Mesendoderm (in vitro differentiated cells): ENCODE measurements around the gene SAA4. TPM values are rescaled to one million over a fixed set of nuclear protein-coding genes. Genes with fewer than 3 reads are reported as not detected.

Experiments used
- DNase-seq: peaks from one replicate; pipeline ENCODE4 v3.0.0; 2013
- H2AK5ac ChIP-seq: 2 replicates; pipeline ENCODE4 v1.6.1; 2013; ENCODE audit warnings: low read length, inconsistent platforms
- H2BK120ac ChIP-seq: 2 replicates; pipeline ENCODE4 v1.6.1; 2013; ENCODE audit warnings: low read depth, mild to moderate bottlenecking, low read length, moderate library complexity, mixed read lengths
- H2BK15ac ChIP-seq: replicated peaks from 2 replicates; pipeline ENCODE4 v1.6.1; 2013; ENCODE audit warnings: low read depth, mild to moderate bottlenecking, moderate library complexity
- H2BK5ac ChIP-seq: 2 replicates; pipeline ENCODE4 v1.6.1; 2013; ENCODE audit warnings: low read length, inconsistent platforms
- H3K18ac ChIP-seq: 2 replicates; pipeline ENCODE4 v1.6.1; 2013; ENCODE audit warnings: mild to moderate bottlenecking, low read length, mixed read lengths
- H3K23ac ChIP-seq: one replicate; pipeline ENCODE4 v1.6.1; 2013; ENCODE audit warnings: low read length
- H3K27ac ChIP-seq: 2 replicates; pipeline ENCODE4 v1.5.1; 2013; ENCODE audit warnings: low read depth, mild to moderate bottlenecking, inconsistent platforms, low read length, moderate library complexity
- H3K27me3 ChIP-seq: 2 replicates; pipeline ENCODE4 v1.6.1; 2013; ENCODE audit warnings: low read length, control low read depth, mild to moderate bottlenecking, inconsistent platforms; ENCODE audit not compliant: insufficient read depth, poor library complexity
- H3K36me3 ChIP-seq: 2 replicates; pipeline ENCODE4 v1.6.1; 2013; ENCODE audit warnings: low read length, inconsistent platforms; ENCODE audit not compliant: control insufficient read depth, insufficient read depth
- H3K4ac ChIP-seq: one replicate; pipeline ENCODE4 v1.6.1; 2013; ENCODE audit warnings: low read depth, mild to moderate bottlenecking, low read length, moderate library complexity
- H3K4me1 ChIP-seq: 2 replicates; pipeline ENCODE4 v1.6.1; 2013; ENCODE audit warnings: low read depth, low read length, inconsistent platforms; ENCODE audit not compliant: control insufficient read depth
- H3K4me2 ChIP-seq: 2 replicates; pipeline ENCODE4 v1.6.1; 2013; ENCODE audit warnings: low read length
- H3K4me3 ChIP-seq: 2 replicates; pipeline ENCODE4 v1.5.1; 2013; ENCODE audit warnings: mild to moderate bottlenecking, low read length
- H3K56ac ChIP-seq: one replicate; pipeline ENCODE4 v1.6.1; 2013; ENCODE audit warnings: low read length
- H3K79me1 ChIP-seq: 2 replicates; pipeline ENCODE4 v1.6.1; 2013; ENCODE audit warnings: low read length, inconsistent platforms
- H3K79me2 ChIP-seq: 2 replicates; pipeline ENCODE4 v1.6.1; 2013; ENCODE audit warnings: mild to moderate bottlenecking, low read length; ENCODE audit not compliant: control insufficient read depth, insufficient read depth
- H3K9ac ChIP-seq: 2 replicates; pipeline ENCODE4 v1.6.1; 2013; ENCODE audit warnings: low read length, inconsistent platforms
- H4K5ac ChIP-seq: one replicate; pipeline ENCODE4 v1.6.1; 2013; ENCODE audit warnings: low read length
- H4K8ac ChIP-seq: one replicate; pipeline ENCODE4 v1.6.1; 2013; ENCODE audit warnings: low read depth, mild to moderate bottlenecking, control low read depth, low read length, moderate library complexity
- WGBS: extraction: QIAGEN DNeasy Blood & Tissue Kit; methylation state at CpG from one replicate; pipeline ENCODE4 v1.1.7; 2013; ENCODE audit warnings: low lambda C conversion rate, missing lambda C conversion rate; ENCODE audit not compliant: insufficient coverage; ENCODE audit errors: extremely low coverage; 5-methylcytosine and 5-hydroxymethylcytosine counted together
- polyA plus RNA-seq, 2 experiments: library from polyadenylated mRNA; stranded (reverse); fragments of 200-250 nt; gene quantifications; one replicate each; pipeline ENCODE4 v1.2.3, GENCODE V29; 2013

Gene SAA4, protein sequence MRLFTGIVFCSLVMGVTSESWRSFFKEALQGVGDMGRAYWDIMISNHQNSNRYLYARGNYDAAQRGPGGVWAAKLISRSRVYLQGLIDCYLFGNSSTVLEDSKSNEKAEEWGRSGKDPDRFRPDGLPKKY
- polyA plus RNA-seq (2013, experiment 1 of 2), result not detected
- not detected for polyA plus RNA-seq (2013, experiment 2 of 2)

DNA sequence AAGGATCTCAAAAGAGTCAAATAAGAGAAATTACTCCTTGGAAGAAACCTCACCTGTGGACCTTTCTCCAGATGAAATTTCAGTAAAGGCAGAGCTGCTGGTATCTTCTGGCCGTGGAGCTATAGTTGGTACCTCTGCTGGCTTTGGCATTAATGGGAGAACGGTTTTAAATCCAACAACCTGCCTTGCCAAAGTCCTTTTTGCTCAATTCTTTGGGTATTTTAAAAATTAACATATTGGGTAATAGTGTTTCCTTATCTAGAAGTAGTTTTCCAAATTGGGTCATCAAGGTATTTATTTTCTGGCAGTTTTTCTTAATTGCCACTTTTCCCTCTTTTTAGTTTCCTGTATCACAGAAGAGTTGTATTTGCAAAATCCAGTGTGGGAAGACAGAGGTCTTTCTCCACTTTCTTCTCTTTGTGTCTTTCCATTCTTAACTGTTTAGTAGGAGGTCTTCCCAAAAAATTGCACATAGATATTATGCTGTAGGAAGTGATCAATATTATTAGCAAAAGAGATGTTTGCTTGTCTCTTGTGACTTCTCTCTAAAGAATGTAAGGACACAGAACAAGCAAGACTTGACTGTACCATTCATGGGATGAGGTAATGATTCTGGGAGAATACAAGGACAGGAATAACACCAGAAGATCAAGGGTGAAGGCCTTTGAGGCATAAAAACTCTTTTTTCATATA lies at the start of gene SAA4:
Gene SAA4 (minus strand): TSS at position 139 of the 693 bp plus-strand sequence. CDS start 876 bp downstream, outside the sequence.
- WGBS, result no CpG with 5 or more reads among the region's 2 CpGs
- Histone ChIP-seq H3K27me3 (no peaks in the 10 kb centered on the region), H4K8ac (no peak within 1 kb of the TSS)

DNA sequence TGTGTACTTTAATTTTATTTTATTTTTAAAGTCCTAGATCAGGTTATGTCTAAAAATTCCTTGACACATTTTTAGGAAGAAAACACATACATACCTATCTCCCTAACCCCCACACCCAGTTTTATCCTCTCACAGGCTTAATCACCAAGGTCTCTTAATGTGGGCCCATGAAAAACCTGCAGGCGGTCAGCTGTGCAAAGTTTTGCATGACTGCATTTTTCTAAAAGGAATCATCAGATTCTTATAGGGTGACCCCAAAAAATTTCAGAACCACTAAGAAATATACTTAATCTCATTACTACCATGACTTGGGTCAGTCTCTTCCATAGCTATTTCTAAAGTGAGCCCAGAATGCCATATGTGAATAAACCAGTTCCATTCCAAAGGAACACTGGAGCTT lies 49.2 kb upstream of the SAA4 start:
- no peak overlapping the region for H3K4me3 ChIP-seq
- H3K27ac ChIP-seq, result no peak overlapping the region
- H3K36me3 ChIP-seq, result peaks cover 4% of the 10 kb centered on the region
- H3K23ac ChIP-seq, result no peak overlapping the region
- no CpG with 5 or more reads among the region's 1 CpG for WGBS
- no peak overlapping the region for H3K4ac ChIP-seq
- H3K18ac ChIP-seq, result no peak overlapping the region
- no peaks in the 10 kb centered on the region for H3K4me1 ChIP-seq
- DNase-seq, result no peak
- no peaks in the 10 kb centered on the region for H3K79me1 ChIP-seq
- no peak overlapping the region for H2BK15ac ChIP-seq
- no peak overlapping the region for H3K56ac ChIP-seq
- H3K79me2 ChIP-seq, result no peaks in the 10 kb centered on the region
- no peaks in the 10 kb centered on the region for H3K27me3 ChIP-seq
- no peak overlapping the region for H4K8ac ChIP-seq
- H2AK5ac ChIP-seq, result no peak overlapping the region
- no peak overlapping the region for H2BK5ac ChIP-seq
- H2BK120ac ChIP-seq, result no peak overlapping the region
- no peak overlapping the region for H3K9ac ChIP-seq
- H4K5ac ChIP-seq, result no peak overlapping the region
- H3K4me2 ChIP-seq, result no peak overlapping the region

More for the DNA sequence above, at the start of gene SAA4:
- Histone ChIP-seq H3K4me2 (no peak within 1 kb of the TSS), H3K4ac (no peak within 1 kb of the TSS), H2AK5ac (no peak within 1 kb of the TSS), H3K23ac (no peak within 1 kb of the TSS), H3K27ac (no peak within 1 kb of the TSS), H2BK120ac (no peak within 1 kb of the TSS), H3K18ac (no peak within 1 kb of the TSS), H4K5ac (no peak within 1 kb of the TSS), H3K4me3 (no peak within 1 kb of the TSS), H3K79me1 (no peaks in the 10 kb centered on the region), H3K79me2 (no peaks in the 10 kb centered on the region), H3K36me3 (no peaks in the 10 kb centered on the region), H3K56ac (no peak within 1 kb of the TSS), H3K9ac (no peak within 1 kb of the TSS), H2BK15ac (no peak within 1 kb of the TSS), H2BK5ac (no peak within 1 kb of the TSS), H3K4me1 (no peaks in the 10 kb centered on the region)
- no peak for DNase-seq

DNA sequence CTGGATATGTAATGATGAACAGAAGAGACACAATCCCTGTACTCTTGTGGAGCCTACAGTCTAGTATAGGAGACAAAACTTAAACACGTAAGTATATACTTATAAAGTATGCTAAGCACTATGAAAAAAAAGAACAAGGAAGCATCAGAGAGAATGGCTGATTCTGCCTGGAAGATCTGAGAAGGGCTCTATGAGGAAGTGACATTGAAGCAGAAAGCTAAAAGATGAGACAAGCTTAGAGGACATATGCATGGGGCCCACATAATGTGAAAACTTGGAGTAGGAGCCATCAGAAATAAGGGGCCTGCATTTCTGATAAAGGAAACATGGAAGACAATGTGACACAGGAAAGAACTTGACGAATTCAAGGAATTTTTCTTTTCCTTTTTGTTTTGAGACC lies 46.0 kb upstream of the SAA4 start:
- Histone ChIP-seq H3K4me3 (no peak overlapping the region), H3K56ac (no peak overlapping the region), H3K4ac (no peak overlapping the region), H4K5ac (no peak overlapping the region), H2AK5ac (no peak overlapping the region), H3K36me3 (peaks cover 3% of the 10 kb centered on the region), H2BK15ac (no peak overlapping the region), H2BK5ac (no peak overlapping the region), H3K23ac (no peak overlapping the region), H3K18ac (no peak overlapping the region), H3K4me1 (no peaks in the 10 kb centered on the region), H3K9ac (no peak overlapping the region), H3K27ac (no peak overlapping the region), H3K79me2 (no peaks in the 10 kb centered on the region), H4K8ac (no peak overlapping the region), H3K27me3 (no peaks in the 10 kb centered on the region), H3K79me1 (no peaks in the 10 kb centered on the region), H2BK120ac (no peak overlapping the region), H3K4me2 (no peak overlapping the region)
- no CpG with 5 or more reads among the region's 2 CpGs for WGBS
- DNase-seq, result no peak

DNA sequence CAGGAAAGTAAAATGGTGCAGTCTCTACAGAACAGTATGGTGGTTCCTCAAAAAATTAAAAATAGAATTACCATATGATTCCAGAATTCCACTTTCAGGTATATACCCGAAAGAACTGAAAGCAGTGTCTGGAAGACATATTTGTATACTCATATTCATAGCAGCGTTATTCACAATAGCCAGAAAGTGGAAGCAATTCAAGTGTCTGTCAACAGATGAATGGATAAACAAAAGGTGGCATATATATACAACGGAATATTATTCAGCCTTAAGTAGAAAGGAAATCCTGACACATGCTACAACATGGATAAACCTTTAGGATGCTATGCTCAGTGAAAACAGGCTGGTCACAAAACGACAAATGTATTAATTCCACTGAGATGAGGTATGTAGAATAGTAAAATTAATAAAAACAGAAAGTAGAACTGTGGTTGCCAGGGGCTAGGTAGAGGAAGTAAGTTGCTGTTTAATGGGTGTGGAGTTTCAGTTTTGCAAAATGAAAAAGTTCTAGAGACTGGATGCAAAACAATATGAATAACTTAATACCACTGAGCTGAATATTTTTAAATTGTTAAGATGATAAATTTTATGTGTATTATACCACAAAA lies 43.9 kb upstream of the SAA4 start:
- Histone ChIP-seq H3K56ac (no peak overlapping the region), H3K4me3 (no peak overlapping the region), H3K23ac (no peak overlapping the region), H3K4me2 (no peak overlapping the region), H3K4me1 (no peaks in the 10 kb centered on the region), H3K4ac (no peak overlapping the region), H2BK5ac (no peak overlapping the region), H3K79me2 (no peaks in the 10 kb centered on the region), H3K27ac (no peak overlapping the region), H3K18ac (no peak overlapping the region), H4K8ac (no peak overlapping the region), H3K36me3 (peaks cover 3% of the 10 kb centered on the region), H3K27me3 (no peaks in the 10 kb centered on the region), H3K79me1 (no peaks in the 10 kb centered on the region), H4K5ac (no peak overlapping the region), H3K9ac (no peak overlapping the region), H2BK120ac (no peak overlapping the region), H2BK15ac (no peak overlapping the region), H2AK5ac (no peak overlapping the region)
- no peak for DNase-seq
- WGBS, result no CpG with 5 or more reads among the region's 4 CpGs

DNA sequence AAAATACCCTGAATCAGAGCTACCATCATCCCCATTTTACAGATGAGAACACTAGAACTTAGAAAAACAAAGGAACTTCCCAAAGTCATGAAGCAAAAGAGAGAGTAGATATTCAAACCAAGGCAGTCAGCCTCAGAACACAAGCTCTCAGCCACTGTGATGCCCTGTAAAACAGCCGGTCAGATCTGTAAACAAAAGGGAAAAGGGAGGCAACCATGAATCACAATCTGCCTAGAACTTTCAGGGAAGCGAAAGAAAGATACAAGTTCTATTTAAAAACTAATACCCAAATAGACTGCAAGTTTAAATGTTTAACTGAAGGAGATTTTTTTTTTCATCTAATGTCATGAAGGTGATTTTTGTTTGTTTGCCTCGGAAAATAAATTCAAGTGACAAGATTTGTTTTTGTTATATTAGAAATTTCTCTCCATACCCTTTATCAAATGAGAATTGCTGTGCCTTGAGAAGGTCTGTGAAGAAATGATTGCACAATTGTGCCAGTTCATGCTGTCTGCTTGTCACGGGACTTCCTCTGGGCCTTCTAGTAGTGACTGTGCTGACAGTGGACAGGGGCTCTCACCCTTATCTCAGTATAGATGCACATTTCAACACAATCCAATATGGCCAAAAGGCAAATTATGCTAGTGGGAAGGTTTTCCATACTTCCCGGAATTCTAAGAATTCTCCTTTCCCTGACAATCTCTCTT lies 41.1 kb upstream of the SAA4 start:
- Histone ChIP-seq H3K4me1 (no peaks in the 10 kb centered on the region), H2AK5ac (no peak overlapping the region), H3K18ac (no peak overlapping the region), H3K4me3 (no peak overlapping the region), H2BK15ac (no peak overlapping the region), H3K79me2 (no peaks in the 10 kb centered on the region), H2BK120ac (no peak overlapping the region), H3K27me3 (no peaks in the 10 kb centered on the region), H4K8ac (no peak overlapping the region), H4K5ac (no peak overlapping the region), H3K27ac (no peak overlapping the region), H3K79me1 (no peaks in the 10 kb centered on the region), H3K4ac (no peak overlapping the region), H3K4me2 (no peak overlapping the region), H3K23ac (no peak overlapping the region), H2BK5ac (no peak overlapping the region), H3K56ac (no peak overlapping the region), H3K36me3 (peaks cover 3% of the 10 kb centered on the region), H3K9ac (no peak overlapping the region)
- WGBS, result no CpG with 5 or more reads among the region's 5 CpGs
- DNase-seq, result no peak
